OCI-LY3 (cell line): Measurements from ENCODE around the gene EDN2.

Experiments used
- CTCF ChIP-seq: fragments of 200-600, 300-600 bp; sonication (generic); IDR thresholded peaks from 2 replicates; pipeline ENCODE4 v1.5.1; 2014; ENCODE audit warnings: antibody characterized with exemption, low read length, low read depth
- EZH2phosphoT487 ChIP-seq: fragments of 200-600 bp; shearing (Covaris generic); IDR thresholded peaks from 2 replicates; pipeline ENCODE4 v1.6.1; 2018; ENCODE audit warnings: antibody characterized with exemption, mixed run types, low read depth

- TF ChIP-seq CTCF (no peak), EZH2phosphoT487 (no peak)
Observed at GRCh38 chr1:41529621-41530395, 45.3 kb upstream of the EDN2 start.
